ENCODE results near the gene PEPD.

PEPD gene

GRCh38 chr19:33456076-33456844 lies 65.3 kb downstream of the PEPD start:
- DNase-seq: no peak

- DNase-seq: no peak
These were observed 68.3 kb downstream of the PEPD start for GRCh38 chr19:33453265-33453664.

- DNase-seq: no peak
These were observed 70.9 kb downstream of the PEPD start for GRCh38 chr19:33450689-33451088.

GRCh38 chr19:33449799-33450198 lies 71.8 kb downstream of the PEPD start:
- no peak for DNase-seq

GRCh38 chr19:33448159-33448516 lies 73.5 kb downstream of the PEPD start:
- DNase-seq: no peak

- DNase-seq: no peak
These were observed 74.0 kb downstream of the PEPD start for GRCh38 chr19:33447336-33448158.

- DNase-seq: no peak
These were observed 75.0 kb downstream of the PEPD start for GRCh38 chr19:33446330-33447293.

- DNase-seq: no peak
These were observed 75.9 kb downstream of the PEPD start for GRCh38 chr19:33445442-33446329.

- no peak for DNase-seq
These were observed 76.8 kb downstream of the PEPD start for GRCh38 chr19:33444562-33445441.

- no peak for DNase-seq
These were observed 77.7 kb downstream of the PEPD start for GRCh38 chr19:33443638-33444561.

- DNase-seq: no peak
These were observed 78.9 kb downstream of the PEPD start for GRCh38 chr19:33442706-33443105.

GRCh38 chr19:33441828-33442227 lies 79.8 kb downstream of the PEPD start:
- no peak for DNase-seq

- no peak for DNase-seq
These were observed 80.3 kb downstream of the PEPD start for GRCh38 chr19:33441277-33441699.

GRCh38 chr19:33440682-33441081 lies 80.9 kb downstream of the PEPD start:
- DNase-seq: no peak

- no peak for DNase-seq
These were observed 81.3 kb downstream of the PEPD start for GRCh38 chr19:33440241-33440640.

- no peak for DNase-seq
These were observed 82.4 kb downstream of the PEPD start for GRCh38 chr19:33438987-33439781.

GRCh38 chr19:33437821-33438671 lies 83.5 kb downstream of the PEPD start:
- no peak for DNase-seq

GRCh38 chr19:33437393-33437820 lies 84.2 kb downstream of the PEPD start:
- DNase-seq: no peak
